Ascending aorta (tissue), 2 donors: Measurements from ENCODE around the gene RS1. TPM values are rescaled to one million over a fixed set of nuclear protein-coding genes. Genes with fewer than 3 reads are reported as not detected.

Experiments used
- DNase-seq, 2 donors: peaks; one replicate each; pipeline ENCODE4 v3.0.0-alpha.2; 2019; ENCODE audit warnings: low spot score in 2 of 2
- H3K27ac ChIP-seq, 2 donors: fragments of 200-600 bp; sonication (generic); one replicate each; pipeline ENCODE4 v1.5.1; 2016 to 2017; ENCODE audit warnings: mild to moderate bottlenecking in 1 of 2
- H3K27me3 ChIP-seq: fragments of 200-600 bp; sonication (generic); one replicate; pipeline ENCODE4 v1.5.1; 2017
- H3K36me3 ChIP-seq, 2 donors: fragments of 200-600 bp; sonication (generic); one replicate each; pipeline ENCODE4 v1.5.1; 2016
- H3K4me1 ChIP-seq, 2 donors: fragments of 200-600 bp; sonication (generic); one replicate each; pipeline ENCODE4 v1.5.1; 2016 to 2017; ENCODE audit warnings: mild to moderate bottlenecking in 1 of 2
- H3K4me3 ChIP-seq, 2 donors: fragments of 200-600 bp; sonication (generic); one replicate each; pipeline ENCODE4 v1.5.1; 2016 to 2017; ENCODE audit warnings: mild to moderate bottlenecking in 1 of 2
- H3K9me3 ChIP-seq, 2 donors: fragments of 200-600 bp; sonication (generic); one replicate each; pipeline ENCODE4 v1.5.1; 2016
- CTCF ChIP-seq, 3 experiments: fragments of 200-600 bp in 2 of 3; fragments of 450-650 bp in 1 of 3; sonication (generic) in 2 of 3; IDR thresholded peaks; one replicate each; pipeline ENCODE4 v1.5.1; 2016 to 2019; ENCODE audit warnings: antibody characterized with exemption in 3 of 3, mild to moderate bottlenecking in 1 of 3, moderate library complexity in 1 of 3
- intact Hi-C: fragments of 100-400 bp; cut with DNase I; formaldehyde crosslinking; loops from one replicate; pipeline ENCODE4 v1.15.1; 2023
- total RNA-seq: library from RNA; depleted of rRNA; stranded (reverse); fragments of >200 nt; gene quantifications from one replicate; pipeline ENCODE4 v1.1.0, GENCODE V29; 2016

RS1 gene
- total RNA-seq, 1 donor from 2014 or later, result not detected

GRCh38 chrX:18619288-18619687 lies 52.6 kb downstream of the RS1 start:
- no peak overlapping the region for H3K27ac ChIP-seq
- TF ChIP-seq CTCF (IDR thresholded peaks at IDR 0.05), result no peak
- intact Hi-C loops, result no loop called here
- no peaks in the 10 kb centered on the region for H3K36me3 ChIP-seq
- no peaks in the 10 kb centered on the region for H3K4me1 ChIP-seq
- DNase-seq, result no peak
- H3K9me3 ChIP-seq, result no peaks in the 10 kb centered on the region
- no peak overlapping the region for H3K4me3 ChIP-seq
- H3K27me3 ChIP-seq, result no peaks in the 10 kb centered on the region

GRCh38 chrX:18617407-18617750 lies 54.5 kb downstream of the RS1 start:
- Histone ChIP-seq H3K27me3 (no peaks in the 10 kb centered on the region), H3K4me1 (no peaks in the 10 kb centered on the region), H3K27ac (no peak overlapping the region), H3K4me3 (no peak overlapping the region), H3K9me3 (no peaks in the 10 kb centered on the region), H3K36me3 (no peaks in the 10 kb centered on the region)
- DNase-seq, result no peak
- no peak for TF ChIP-seq CTCF (IDR thresholded peaks at IDR 0.05)
- intact Hi-C loops, result no loop called here

GRCh38 chrX:18616688-18617406 lies 55.1 kb downstream of the RS1 start:
- Histone ChIP-seq H3K9me3 (no peaks in the 10 kb centered on the region), H3K4me1 (no peaks in the 10 kb centered on the region), H3K27ac (no peak overlapping the region), H3K36me3 (no peaks in the 10 kb centered on the region), H3K27me3 (no peaks in the 10 kb centered on the region), H3K4me3 (no peak overlapping the region)
- DNase-seq, result no peak
- intact Hi-C loops, result no loop called here
- TF ChIP-seq CTCF (IDR thresholded peaks at IDR 0.05), result no peak

GRCh38 chrX:18613930-18614639 lies 57.8 kb downstream of the RS1 start:
- no peak for DNase-seq
- Histone ChIP-seq H3K9me3 (no peaks in the 10 kb centered on the region), H3K4me1 (no peaks in the 10 kb centered on the region), H3K27me3 (no peaks in the 10 kb centered on the region), H3K27ac (no peak overlapping the region), H3K4me3 (no peak overlapping the region), H3K36me3 (peaks cover 8 to 16% of the 10 kb centered on the region in 2 donors)
- no peak for TF ChIP-seq CTCF (IDR thresholded peaks at IDR 0.05)
- intact Hi-C loops, result no loop called here

GRCh38 chrX:18607966-18608365 lies 63.9 kb downstream of the RS1 start:
- Histone ChIP-seq H3K9me3 (no peaks in the 10 kb centered on the region), H3K4me1 (no peaks in the 10 kb centered on the region), H3K4me3 (no peak overlapping the region), H3K36me3 (peaks cover 8 to 24% of the 10 kb centered on the region in 2 donors), H3K27ac (no peak overlapping the region), H3K27me3 (no peaks in the 10 kb centered on the region)
- intact Hi-C loops, result no loop called here
- no peak for DNase-seq
- no peak for TF ChIP-seq CTCF (IDR thresholded peaks at IDR 0.05)
